GM21390 (cell line): Measurements from ENCODE around the gene HSP90AB1.
A peak's percentile ranks its signal among the peaks of the same experiment; 100 is the strongest.
"Not testable (repeated sequence)": the region's sequence is repeated elsewhere in the genome, so short reads cannot be mapped to it uniquely, and the experiment has no call there.

Experiments used
- ATAC-seq: cut with Tn5 transposase; IDR thresholded peaks from one replicate; pipeline ENCODE4 v1.9.1; 2021; ENCODE audit not compliant: unreplicated experiment

The HSP90AB1 gene

DNA sequence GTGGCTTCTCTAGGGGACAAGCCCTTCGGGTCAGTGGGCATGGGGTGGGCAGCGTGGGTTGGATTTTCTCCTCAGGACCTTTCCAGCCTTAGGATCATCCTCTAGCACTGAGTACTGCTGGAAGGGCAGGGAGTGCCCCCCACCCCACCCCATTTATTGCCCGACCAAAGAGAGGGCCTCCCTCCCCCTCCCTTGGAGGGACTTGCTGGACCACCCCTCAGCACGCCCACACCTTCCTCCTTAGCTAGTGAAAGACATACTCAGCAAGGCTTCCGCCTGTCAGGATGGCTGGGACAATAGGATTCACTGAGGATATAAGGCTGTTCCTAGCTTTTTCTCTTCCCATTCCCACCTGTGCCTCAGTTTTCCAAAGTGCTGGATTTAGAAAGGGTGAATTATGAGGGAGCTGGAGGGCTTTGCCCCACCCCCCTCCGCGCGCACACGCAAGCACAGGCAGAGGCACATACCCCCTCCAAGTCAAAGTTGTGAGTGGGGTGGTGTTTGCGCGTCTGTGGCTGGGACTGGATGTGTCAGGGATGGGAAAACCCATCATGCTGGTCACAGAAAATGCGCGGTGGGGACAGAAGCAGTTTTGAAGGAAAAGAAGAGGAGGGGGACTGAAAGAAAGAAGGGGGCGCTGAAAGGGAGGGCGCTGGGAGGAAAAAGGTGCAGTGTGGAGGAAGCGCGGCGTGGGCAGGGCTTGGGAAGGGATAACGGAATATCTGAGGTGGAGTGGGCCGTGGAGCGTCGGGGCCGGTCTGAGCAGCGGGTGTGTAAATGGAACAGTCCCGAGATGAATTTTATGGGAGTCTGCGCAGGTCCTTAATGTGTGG is 24.2 kb upstream of the HSP90AB1 start:
- no peak for ATAC-seq

DNA sequence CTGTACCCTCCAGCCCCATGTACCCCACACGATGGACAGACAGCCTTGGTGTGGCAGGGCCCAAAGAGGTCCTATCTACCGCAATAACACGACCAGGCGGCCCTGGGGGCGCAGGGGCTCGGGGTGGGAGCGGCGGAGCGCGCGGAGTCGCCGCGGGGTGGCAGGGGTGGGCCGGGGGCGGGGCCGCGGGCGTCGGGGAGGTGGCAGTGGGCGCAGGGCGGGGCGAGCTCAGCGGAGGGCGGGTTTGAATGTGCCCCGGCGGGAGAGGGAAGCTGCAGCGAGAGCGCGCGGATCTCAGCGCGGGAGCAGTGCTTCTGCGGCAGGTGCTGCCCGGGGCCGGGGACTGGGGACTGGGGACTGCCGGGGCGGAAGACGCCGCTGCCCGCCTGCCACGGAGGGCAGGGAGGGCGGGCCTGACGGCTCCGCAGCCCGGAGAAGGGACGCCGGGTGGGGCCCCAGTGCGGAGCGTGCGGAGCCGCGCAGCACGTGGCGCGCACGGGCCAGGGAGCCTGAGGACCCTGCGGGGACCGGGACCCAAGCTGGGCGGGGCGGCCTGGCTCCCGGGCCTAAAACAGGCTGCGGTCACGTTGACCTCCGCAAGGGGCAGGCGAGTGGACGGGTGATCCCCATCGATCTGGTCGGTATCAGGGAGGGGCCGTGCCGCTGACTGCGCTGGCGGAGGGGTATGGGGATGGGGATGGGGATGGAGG is 23.4 kb upstream of the HSP90AB1 start, which contains the start of gene SLC29A1:
SLC29A1 (plus strand) TSS at position 277 of the 710 bp plus-strand sequence. CDS start 3,719 bp downstream, outside the sequence.
- ATAC-seq = peak; percentile 45

DNA sequence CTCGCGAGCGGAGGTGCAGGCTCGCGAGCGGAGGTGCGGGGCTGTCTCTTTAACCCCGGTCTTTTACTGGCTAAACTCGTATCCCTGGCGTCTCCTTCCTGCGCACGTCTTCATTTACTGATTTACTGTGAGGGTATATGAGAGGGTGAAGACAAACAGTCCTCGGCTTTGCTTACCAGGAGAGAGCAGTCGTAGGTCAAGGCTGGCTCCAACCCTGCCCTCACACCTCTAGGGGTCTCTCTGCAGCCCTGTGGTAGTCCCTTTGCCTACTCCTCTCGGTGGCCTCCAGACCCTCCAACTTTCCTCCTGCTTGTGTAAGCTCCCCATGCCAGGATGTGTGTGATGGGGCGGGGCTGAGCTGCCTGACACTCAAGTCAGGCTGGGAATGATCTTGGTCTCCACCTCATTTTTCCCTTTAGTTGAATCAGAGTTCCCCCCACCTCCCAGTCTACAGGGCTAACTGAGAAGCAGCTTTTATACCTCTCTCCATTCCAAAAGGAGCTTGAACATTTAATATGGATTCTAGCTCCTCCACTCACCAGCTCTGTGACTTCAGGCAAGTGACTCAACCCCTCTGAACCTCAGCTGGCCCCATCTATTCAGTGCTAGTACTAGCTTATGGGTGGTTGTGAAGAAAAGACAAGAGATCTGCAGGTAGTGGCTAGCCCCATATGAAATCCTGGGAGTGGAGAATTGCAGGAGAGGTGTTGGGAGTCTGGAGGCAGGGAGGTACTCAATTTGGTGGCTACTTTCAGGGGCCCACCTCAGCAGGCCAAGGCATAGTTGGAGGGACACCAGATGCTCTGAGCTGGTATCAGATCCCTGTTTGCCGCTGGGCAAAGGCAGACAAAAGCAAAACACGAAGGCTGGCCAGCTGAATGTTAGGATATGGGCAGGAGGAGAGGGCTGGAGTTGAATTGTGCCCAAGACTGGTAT is 22.6 kb upstream of the HSP90AB1 start:
- peak; percentile 14 for ATAC-seq

DNA sequence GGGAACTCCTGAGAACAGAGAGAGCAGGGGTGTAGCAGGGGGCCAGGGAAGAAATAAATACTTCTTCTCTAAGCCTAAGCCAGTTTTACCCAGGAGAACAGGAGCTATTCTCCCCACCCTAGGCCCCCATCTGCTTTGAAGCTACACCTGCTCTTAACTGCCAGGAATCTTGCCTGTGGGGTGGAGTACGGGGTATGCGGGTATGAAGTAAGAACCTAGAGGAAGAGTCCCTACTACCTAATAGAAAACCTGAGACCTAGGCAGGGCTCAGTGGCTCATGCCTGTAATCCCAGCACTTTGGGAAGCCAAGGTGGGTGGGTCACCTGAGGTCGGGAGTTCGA is 22.0 kb upstream of the HSP90AB1 start:
- no peak for ATAC-seq

DNA sequence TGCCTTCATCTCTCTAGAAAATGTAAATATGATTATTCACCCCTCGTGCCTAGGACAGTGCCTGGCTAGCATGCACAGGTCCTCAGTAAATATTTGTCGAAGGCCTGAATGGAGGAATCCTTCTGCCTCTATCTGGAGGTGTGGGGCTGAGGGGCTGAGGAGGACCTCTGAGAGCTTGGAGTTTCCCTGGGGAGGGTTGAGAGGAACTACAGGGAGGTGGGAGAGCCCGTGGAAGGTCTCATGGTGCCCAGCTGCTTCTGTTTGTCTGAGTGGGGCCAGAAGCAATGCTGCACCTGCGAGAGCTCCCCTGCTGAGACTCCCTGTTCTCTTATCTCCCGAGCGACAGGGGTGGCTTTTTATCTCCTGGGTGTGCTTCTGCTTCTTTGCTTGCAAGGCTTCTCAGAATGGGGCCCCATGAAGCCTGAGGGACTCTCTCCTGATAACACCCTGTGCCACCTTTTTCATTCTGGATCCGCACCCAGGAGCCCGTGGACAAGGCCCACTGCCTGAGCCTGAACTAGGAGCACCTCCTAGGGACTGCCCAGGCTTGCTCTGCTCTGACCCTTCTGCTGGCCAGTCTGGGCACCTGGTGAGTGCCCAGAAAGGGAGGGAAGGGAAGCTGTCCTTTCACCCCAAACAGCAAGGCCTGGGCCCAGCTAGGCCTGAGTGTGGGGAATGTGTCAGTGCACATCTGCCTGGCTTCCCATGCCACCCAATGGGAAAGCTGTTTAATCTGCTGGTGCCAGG is 21.1 kb upstream of the HSP90AB1 start:
- ATAC-seq = no peak

DNA sequence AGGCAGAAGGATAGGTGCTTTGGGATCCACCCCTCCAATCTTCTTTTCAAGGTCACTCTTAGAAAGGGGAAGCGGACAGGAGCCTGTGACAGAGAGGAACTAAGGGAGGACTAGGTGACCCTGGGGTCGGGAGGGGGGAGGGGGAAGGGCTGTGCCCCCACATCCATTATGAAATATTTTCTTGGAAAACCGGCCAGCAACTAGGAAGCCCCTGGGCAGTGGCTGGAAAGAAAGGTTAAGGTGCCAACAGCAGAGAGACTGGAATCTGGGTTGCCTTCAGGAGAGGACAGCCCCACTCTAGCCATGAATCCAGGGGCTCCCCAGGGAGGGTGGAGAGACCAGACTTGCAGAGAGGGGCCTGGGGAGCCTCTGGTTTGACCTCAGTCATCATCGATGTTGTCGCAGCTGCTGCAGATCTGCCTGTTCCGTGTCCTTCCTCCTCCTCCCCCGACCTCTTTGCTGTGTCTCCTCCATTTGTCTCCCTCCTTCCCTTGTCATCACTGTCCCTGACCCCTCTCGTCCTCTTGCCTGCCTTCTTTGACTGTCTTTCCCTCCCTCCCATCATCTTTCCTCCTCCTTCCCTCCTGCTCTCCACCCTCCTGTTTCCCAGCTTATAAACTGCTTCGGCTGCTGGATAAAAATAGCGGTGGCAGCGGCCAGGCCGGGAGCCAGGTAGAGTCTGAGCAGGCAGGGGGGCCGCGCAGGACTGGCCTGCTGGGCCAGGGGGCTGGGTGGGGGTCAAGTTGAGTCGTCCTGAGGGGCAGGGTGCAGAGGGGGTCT is 20.3 kb upstream of the HSP90AB1 start:
- ATAC-seq = no peak

DNA sequence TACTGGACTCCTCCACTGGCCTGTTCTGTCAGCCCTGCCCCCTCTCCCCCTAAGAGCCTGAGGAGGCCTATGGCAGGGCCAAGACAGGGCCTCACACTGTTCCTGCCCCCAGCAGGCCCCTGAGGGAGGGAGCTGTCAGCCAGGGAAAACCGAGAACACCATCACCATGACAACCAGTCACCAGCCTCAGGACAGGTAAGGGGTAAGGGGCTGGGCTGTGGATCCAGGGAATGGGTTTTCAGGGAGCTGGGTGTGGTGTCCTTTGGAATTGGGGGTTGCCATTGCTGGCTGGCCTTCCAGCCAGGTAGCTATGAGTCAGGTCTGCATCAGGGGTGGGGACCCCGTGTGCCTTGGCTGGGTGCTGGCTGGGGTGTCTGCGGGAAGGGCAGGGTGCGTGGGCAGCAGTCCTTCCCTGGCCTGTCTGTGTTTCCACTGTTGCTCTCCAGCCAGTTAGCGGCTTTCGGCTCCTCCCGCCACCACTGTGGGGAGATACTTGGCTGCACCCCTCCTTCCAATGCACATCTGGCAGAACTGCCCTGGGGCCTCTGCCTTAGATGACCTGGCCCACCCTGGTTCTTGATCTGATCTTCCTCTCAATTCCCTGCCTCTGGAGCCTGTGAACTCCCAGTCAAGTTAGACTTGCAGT is 19.6 kb upstream of the HSP90AB1 start:
- ATAC-seq = no peak

DNA sequence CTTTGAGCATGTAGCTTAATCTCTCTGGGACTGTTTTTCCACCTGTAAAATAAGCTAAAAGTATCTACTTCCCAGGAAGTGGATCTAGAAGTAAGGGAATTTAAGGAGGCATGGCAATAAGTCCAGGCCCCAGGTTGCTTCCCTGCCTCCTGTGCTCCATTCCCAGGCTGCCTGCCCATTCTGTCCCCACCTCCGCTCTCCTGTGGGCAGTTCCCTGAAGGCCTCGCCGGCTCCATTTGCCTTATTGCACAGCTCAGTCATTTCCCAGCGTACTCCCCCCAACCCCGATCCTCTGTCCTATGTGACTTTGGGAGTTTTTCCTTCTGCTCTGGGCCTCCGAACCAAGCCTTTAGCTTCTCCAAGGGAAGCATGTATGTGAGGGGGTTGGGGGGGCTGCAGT is 18.9 kb upstream of the HSP90AB1 start:
- ATAC-seq = no peak

DNA sequence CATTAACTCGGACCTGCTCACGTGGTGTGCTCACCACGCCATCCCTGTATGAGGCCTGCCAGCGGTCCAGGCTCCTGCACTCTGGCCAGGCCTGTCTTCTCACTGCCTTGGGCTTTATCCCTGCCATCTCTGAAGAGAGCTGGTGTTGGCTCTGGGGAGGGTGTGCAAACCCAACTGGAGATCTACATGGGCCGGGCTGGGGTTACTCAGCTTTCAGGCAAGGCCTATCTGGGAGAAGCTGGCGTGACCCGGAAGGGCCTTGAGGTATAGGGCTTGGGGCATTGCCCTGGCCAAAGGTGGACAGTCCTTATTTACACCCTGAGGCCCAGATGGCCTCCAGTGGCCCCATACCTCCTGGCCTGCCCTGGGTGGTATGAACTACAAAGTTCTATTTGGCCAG is 18.5 kb upstream of the HSP90AB1 start:
- no peak for ATAC-seq

DNA sequence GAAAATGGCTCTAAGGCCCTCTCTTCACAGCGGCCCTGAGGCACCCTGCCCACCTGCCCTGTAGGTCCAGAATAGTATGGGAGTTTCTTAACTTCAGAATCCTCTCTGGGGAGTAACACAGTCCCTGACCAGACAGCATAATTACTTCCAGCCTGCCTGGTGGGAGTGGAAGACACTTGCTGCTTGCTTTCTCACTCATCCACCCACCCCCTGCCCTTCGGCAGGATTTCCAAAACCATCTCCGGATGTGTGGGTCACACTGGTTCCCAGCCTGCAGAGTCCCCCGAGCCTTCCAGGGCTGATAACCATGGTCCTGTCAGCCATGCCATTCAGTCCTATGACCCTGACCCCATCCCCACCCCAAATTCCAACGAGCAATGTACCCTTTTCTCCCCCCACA is 18.1 kb upstream of the HSP90AB1 start:
- ATAC-seq = no peak

DNA sequence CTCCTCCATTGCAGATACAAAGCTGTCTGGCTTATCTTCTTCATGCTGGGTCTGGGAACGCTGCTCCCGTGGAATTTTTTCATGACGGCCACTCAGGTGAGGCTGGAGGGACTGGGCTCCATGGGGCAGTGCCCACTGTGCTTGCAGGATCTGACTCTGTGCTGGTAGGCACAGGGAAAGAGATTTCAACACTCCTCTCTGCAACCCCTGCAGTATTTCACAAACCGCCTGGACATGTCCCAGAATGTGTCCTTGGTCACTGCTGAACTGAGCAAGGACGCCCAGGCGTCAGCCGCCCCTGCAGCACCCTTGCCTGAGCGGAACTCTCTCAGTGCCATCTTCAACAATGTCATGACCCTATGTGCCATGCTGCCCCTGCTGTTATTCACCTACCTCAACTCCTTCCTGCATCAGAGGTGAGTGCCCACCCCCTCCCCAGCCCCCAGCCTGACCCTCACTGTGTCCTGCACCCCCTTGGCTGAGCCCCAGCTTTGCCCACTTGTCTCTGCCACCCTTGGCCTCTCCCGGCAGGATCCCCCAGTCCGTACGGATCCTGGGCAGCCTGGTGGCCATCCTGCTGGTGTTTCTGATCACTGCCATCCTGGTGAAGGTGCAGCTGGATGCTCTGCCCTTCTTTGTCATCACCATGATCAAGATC is 17.4 kb upstream of the HSP90AB1 start:
- ATAC-seq = no peak

DNA sequence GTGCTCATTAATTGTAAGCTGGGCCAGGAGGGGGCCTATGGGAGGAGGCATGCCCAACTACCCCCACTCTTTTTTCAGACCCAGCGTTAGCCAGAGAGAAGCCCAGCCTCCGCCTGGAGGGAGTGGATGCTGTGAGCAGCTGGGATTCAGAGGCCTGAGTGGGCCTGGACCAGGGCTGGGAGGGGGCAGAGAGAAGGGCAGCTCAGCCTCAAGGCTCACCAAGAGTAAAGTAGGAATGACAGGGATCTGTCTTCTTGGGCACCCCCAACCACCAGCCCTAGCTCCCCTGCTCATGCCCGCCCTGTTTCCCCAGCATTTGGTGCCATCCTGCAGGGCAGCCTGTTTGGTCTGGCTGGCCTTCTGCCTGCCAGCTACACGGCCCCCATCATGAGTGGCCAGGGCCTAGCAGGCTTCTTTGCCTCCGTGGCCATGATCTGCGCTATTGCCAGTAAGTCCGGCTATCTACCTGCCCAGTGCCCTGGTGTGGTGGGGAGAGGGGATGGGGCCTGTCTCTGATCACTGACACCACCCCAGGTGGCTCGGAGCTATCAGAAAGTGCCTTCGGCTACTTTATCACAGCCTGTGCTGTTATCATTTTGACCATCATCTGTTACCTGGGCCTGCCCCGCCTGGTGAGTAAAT is 16.7 kb upstream of the HSP90AB1 start:
- ATAC-seq = no peak

DNA sequence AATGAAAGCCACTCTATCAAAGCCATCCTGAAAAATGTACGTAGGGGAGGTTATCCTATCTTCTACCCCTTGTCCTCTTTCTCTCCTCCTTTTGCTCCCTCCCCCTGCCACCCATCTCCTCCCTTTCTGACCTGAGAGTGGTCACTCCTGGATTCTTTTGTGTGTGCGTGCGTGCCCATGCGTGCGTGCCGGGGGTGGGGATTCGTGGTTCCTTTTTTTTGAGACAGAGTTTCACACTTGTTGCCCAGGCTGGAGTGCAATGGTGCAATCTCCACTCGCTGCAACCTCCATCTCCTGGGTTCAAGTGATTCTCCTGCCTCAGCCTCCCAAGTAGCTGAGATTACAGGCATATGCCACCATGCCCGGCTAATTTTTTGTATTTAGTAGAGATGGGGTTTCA is 15.5 kb upstream of the HSP90AB1 start:
- not testable (repeated sequence) for ATAC-seq

DNA sequence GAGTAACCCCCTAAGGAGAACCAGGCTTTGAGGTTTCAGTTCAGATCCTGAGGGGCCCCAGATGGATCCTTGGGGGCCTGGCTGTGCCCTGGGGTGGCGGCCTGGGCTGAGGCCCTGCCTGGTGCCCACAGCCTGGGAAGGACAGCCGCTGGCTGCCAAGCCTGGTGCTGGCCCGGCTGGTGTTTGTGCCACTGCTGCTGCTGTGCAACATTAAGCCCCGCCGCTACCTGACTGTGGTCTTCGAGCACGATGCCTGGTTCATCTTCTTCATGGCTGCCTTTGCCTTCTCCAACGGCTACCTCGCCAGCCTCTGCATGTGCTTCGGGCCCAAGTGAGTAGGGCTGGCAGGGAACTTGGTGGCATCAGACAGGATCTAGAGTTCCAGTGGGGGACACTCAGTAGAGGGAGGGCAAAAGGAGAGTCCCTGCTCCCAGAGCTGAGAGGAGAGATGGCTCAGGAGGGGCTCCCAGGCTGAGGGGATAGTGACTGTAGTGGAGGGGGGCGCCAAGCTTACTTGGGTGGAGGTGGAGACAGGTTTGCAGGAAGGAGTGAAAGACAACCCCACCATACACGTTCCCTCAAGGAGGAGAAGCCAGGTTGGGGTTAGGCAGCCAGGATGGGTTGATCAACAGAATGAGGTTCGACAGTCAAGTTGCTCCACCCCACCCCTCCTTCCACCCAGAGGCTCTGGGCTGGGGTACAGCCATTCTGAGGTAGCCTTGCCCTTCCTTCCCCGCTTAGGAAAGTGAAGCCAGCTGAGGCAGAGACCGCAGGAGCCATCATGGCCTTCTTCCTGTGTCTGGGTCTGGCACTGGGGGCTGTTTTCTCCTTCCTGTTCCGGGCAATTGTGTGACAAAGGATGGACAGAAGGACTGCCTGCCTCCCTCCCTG is 14.0 kb upstream of the HSP90AB1 start:
- no peak for ATAC-seq

DNA sequence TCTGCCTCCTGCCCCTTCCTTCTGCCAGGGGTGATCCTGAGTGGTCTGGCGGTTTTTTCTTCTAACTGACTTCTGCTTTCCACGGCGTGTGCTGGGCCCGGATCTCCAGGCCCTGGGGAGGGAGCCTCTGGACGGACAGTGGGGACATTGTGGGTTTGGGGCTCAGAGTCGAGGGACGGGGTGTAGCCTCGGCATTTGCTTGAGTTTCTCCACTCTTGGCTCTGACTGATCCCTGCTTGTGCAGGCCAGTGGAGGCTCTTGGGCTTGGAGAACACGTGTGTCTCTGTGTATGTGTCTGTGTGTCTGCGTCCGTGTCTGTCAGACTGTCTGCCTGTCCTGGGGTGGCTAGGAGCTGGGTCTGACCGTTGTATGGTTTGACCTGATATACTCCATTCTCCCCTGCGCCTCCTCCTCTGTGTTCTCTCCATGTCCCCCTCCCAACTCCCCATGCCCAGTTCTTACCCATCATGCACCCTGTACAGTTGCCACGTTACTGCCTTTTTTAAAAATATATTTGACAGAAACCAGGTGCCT is 13.3 kb upstream of the HSP90AB1 start:
- ATAC-seq = no peak

DNA sequence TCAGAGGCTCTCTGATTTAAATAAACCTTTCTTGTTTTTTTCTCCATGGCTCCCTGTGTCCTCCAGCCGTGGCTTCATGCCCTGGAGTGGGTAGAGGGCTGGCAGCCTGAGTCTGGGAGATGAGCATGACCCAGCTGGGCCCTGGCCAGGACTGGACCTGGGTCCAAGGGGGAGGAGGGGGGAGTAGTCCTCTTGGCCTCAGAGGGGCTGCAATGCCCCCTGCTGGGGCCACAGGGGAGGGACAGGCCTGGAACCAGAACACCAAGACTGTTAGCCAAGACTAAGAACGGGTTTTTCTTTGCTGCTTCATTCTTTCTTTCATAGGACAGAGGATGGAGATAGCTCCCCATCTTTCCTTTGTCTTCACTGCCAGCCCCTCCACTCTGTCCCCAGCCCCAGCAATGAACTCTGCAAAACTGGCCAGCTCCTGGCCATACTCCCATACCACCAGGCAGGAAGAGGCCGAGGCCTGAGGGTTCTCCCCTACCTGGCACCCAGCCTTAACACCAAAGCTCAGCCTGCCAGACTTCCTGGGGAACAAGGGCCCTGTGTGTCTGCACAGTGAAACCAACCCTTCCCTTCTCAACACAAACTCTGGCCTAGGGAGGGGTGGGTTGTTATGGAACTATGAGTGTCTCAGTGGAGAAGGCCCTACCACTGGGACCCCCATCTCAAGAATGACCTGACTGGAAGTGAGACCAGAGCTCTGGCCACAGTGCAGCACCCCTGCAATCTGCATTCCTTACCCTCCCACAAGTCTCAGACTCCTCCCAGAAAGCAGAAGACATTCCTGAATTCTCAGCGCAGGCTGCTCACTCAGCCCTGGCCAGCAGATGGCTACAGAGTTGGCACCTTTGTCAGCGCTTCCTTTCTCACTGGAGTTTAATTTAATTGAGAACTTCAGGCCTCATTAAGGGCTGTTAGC is 12.5 kb upstream of the HSP90AB1 start:
- no peak for ATAC-seq
